HG03565 (cell line): ENCODE data around the gene JOSD2.

ENCODE experiments used
- ATAC-seq: cut with Tn5 transposase; IDR thresholded peaks from one replicate; pipeline ENCODE4 v1.9.1; 2021; ENCODE audit warnings: mild to moderate bottlenecking, moderate library complexity; ENCODE audit not compliant: unreplicated experiment

The JOSD2 gene, protein sequence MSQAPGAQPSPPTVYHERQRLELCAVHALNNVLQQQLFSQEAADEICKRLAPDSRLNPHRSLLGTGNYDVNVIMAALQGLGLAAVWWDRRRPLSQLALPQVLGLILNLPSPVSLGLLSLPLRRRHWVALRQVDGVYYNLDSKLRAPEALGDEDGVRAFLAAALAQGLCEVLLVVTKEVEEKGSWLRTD

DNA sequence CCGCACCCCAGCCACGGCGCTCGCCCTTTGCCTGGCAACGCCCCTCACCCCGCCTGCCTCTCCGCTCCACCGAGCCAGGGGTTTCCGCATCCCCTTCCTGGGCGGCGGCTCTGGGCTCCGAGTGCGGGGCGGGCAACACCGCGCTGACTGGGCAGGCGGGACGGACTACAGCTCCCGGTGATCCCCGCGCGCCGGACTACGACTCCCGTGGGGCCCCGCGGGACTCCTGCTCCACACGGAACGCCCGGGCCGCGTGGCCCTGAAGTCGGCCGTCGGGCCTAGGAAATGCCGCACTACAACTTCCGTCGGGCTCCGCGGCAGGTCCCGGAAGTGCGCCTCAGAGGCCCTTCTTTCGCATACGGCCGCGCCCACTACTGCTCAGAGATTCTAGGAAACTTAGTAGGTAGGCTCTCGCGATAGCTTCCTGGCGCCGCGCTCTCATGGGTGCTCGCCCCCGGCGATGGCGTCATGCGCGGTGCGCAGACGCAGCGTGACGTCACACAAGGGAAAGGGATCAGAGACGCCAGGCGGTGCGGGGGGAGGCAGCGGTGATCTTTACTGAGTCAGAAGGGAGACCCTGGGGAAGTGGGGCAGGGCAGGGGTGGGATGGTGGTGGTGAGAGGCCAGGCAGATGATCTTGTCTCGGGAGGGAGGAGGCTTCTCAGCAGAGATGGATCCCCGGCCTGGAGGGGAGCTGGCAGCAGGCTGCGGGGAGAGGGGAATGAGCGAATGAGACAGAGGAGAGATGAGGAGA is at the start of gene JOSD2:
Gene JOSD2, minus strand, starts transcription at position 123 of the 754 bp plus-strand sequence. CDS start 760 bp downstream, outside the sequence.
- peak; percentile 78 for ATAC-seq

DNA sequence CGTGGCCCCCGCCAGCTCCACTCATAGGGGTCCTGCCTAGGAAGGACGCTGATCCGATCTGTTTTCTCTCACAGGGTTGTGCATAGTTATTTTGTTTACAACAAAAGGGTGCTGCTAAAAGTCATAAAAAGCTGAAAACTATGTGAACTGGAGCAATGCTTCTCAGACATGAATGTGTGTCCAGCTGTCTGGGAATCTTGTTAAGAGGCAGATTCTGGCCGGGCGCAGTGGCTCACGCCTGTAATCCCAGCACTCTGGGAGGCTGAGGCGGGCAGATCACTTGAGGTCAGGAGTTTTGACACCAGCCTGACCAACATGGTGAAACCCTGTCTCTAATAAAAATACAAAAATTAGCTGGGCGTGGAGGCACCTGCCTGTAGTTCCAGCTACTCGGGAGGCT is 48.6 kb upstream of the JOSD2 start:
- ATAC-seq = no peak

DNA sequence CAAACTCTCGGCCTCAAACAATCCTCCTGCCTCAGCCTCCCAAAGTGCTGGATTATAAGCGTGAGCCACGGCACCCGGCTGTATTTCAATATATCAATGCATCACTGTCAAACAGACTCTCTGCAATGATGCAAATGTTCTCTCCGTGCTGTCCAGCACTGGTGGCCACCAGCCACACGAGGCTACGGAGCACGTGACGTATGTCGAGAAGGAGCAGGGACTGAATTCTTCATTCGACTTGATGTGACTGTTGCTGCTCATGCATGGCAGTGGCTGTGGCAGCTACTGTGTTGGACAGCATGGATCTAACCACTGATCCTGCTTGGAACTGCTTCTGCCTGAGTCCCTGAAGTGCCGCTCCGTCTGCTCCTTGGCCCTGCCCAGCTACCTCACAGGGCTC is 47.5 kb upstream of the JOSD2 start:
- ATAC-seq = no peak

DNA sequence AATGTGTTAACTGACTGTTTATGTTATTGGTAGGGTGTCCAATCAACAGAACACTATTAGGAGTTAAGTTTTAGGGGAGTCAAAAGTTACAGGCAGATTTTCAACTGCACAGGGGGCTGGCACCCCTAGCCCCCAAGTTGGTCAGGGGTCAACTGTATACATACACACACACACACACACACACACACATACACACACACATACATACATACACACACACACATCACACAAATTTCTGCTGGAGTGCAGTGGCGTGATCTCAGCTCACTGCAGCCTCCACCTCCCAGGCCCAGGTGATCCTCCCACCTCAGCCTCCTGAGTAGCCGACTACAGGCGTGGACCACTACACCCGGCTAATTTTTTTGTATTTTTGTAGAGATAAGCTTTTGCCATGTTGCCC is 47.0 kb upstream of the JOSD2 start:
- no peak for ATAC-seq

DNA sequence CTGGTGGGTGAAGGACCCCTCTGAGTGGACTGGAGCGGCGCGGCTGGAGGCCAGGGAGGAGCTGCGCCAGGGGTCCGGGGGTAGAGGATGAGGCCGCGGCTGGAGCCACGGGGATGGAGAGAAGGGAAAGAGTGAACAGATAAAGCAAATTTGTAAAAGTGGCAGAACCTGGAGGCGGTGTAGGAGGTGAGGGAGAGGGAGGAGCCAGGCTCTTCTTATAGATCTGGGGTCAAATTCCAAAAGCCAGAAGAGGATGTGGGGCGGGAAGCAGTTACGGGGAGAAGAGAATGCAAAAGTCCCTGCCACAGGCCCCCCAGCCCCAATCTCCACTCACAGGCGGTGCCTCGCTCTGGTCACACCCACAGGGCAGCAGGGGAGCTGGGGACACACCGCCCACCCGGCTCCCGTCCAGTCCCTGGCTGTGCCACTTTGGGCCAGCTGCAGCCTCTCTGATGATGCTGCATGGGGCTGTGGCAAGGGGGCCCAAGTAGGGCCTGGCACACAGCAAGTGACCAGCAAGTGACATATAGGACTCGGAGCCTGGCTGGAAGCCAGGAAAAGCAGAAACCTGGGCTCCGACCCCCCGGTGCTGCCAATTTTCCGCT is 46.1 kb upstream of the JOSD2 start:
- no peak for ATAC-seq

DNA sequence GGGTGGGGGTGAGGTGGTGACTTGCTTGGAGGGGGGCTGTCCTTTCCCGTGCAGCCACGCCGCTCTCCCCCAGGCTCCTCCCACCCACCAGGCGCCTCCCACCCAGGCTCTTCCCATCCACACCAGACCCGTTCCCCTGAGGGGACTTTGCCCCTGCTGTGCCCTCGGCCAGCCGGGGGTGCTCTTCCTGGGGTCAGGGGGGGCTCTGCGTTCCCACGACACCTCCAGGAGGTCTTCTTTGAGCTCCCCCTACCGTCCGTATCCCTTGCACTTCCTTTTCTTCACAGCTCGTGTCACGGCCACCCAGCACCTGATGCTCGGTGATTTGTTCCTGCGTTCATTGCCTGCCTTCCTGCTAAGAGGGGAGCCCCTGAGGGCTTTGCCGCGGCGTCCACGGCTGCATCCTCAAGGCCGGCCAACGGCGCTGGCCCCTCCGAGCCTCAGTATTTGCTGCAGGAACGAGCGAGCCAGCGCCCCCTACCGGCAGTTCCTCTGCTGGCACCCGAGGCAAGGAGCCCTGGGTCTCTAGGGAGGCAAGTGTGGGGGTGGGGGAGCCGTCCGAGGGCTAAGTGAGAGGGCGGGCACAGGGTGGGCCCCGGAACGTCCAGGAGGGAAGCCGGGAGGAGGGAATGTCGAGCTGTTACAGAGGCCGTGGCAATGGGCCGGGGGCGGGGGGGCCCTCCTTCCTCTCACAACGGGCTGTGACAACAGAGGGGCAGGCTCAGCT is 45.5 kb upstream of the JOSD2 start:
- no peak for ATAC-seq

DNA sequence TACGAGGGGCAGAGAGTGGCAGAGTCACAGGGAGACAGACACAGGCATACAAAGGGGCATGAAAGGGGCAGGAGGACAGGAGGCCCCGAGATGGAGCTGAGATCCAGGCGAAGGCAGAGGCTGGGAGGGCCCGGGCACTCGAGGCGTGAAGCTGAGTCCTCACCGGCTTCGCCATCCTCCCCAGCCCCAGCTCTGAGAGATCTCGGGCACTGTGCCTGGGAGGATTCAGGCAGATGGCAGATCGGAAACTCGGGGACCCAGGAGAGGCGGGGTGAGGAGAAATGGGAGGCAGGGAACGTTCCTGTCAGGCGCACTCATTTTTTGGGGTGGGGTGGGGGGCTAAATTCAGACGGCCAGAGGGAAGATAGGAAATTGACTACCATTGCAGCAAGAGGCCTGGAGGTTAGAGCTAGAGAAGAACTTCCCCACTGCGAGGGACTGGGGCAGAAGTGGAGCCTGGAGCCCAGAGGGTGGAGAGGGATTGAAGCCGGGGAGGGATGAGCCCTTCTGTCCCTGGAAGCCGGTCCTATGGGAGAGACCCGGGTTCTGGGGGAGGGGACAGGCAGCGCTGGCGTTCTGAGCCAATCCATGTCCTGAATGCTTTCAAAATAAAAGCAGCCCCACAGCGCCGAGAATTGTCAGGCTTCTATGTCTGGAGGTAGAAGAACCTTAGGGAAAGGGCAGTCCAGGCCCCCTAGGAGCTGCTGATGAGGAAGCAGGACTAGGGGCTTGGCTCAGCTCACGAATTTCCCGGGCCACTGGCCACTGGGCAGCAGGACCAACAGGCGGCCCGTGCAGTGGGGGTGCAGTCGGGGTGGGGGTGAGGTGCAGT is 44.7 kb upstream of the JOSD2 start:
- no peak for ATAC-seq

DNA sequence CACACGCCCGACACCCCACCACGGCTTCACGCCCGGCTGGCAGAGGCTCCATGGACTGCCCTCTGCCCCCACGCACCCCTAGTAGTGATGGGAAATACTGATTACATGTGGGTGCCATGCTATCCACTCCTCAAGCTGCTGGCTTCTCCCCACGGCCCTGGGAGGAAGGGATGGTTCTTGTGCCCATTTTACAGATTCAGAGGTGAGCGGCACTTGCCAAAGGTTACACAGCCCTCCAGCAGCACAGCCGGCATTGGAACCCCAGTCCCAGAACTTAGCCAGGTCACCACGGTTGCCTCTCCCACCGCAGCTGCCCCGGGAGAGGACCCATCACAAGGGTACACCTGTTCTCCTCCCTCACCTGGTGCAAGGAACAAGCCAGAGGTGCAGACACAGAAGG is 44.0 kb upstream of the JOSD2 start:
- ATAC-seq = no peak

DNA sequence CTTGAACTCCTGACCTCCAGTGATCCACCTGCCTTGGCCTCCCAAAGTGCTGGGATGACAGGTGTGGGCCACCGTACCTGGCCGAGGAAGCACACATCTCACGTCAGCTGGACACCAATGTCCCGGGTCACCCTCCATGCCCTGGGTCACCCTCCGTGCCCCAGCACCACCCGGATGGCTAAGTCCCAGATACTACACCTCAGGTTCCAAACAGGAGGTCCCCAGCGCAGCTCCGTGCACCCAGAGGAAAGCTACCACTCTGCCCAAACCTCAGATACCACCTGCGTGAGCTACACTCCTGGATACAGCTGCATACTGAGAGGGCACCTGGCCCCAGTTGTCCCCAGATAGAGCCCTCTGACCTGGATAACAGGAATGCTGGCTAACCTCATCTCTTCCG is 43.2 kb upstream of the JOSD2 start:
- no peak for ATAC-seq

DNA sequence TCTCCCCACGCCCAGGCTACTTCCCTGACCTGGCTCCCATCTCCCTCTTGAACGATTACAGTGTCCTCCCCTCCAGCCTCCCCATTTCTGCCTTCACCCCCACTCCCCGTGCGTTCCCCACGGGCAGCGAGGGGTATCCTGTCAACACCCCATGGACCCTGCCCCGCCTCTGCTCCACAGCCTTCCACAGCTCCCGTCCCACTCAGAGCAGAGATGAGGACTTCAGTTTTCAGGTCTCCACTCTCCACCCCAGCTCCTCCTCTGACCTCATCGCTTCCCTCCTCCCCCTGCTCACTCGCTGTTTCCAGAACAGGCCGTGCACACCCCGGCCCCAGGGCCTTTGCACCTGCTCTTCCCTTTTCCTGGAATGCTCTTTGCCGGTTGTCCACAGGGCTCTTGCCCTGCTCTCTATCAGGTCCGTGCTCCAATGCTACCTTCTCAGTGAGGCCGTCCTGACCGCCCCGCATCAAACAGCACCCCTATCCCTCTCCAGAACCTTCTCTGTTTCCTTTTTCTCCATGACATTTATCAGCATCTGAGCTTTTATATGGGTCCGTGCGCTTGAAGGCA is 42.2 kb upstream of the JOSD2 start:
- ATAC-seq = no peak

DNA sequence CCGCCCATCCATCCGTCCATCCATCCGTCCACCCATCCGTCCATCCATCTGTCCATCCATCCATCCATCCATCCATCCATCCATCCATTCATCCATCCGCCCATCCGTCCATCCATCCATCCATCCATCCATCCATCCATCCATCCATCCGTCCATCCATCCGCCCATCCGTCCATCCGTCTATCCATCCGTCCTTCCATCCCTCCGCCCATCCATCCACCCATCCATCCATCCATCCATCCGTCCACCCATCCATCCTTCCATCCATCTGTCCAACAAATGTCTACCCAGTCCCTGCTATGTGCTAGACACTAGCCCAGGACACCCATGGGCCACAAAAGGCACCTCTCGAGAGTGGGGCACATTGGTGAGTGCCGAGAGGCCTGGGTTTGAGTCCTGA is 41.5 kb upstream of the JOSD2 start:
- no peak for ATAC-seq

DNA sequence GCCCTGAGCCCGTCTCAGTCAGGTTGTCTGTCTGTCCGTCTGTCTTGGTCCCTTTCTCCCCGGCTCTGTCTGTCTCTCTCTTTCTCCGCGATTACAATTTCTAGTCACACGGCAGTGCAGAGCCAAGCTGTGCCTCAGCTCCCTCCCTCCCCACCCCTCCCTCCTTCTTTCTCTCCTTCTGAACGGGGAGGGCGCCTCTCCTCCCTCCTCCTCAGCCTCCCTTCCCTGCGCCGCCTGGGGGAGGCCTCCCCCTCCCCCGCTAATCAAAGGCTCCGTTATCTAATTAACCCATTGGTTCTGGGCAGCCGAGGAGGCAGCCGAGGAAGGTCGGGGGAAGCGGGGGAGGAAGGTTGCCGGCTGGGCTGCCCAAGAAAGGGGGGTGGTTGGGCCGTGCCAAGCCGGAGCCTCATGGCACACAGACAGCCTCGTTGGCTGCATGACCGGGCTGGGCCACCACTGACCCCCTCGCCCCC is 40.8 kb upstream of the JOSD2 start:
- no peak for ATAC-seq

DNA sequence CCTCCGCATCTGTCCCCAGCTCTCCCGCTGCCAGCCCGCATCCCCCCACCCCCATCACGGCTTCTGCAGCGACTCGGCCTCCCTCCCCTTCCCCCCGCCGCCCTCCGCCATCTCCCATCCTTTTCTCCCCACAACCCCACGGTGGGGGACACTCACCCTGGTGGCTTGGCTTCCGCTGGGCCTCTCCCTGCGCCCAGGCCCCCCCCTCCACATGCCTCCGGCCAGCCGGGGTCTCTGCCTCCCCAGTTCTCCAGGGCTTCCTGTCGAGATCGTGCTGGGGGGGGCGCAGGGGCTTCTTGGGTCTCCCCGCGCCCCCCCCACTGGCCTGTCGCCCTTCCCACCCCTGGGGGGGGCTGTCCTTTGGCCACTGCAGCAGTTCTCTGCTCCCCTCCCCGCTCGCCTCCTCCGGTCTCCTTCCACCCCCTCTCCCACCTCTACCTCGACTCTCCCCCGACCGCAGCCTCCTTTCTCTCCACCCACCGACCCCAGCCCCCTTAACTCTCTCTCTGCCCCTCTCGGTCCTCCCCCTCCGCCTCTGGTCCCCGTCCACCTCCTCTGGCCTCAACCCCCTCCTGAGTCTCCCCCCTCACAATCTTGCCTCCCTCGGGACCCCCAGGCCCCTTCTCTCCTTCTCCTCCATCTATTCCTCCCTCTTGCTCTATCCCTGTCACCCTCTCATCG is 40.2 kb upstream of the JOSD2 start:
- ATAC-seq = no peak

DNA sequence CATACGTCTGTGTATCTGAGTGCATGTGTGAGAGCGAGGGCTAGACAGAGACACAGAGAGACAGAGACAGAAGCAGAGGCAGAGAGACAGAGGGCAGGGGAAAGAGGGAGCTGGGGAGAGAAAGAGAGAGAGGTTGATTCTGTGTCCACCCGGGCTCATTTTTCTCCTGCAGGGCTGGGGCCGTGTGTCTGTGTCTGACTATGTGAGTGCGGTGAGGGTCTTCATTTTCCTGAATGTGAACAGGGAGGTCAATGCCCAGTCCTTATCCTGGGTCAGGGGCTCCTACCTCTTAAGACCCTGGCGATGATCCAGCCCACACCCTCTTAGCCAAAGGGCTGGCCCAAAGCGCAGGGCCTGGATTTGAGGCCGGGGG is 39.6 kb upstream of the JOSD2 start:
- no peak for ATAC-seq

DNA sequence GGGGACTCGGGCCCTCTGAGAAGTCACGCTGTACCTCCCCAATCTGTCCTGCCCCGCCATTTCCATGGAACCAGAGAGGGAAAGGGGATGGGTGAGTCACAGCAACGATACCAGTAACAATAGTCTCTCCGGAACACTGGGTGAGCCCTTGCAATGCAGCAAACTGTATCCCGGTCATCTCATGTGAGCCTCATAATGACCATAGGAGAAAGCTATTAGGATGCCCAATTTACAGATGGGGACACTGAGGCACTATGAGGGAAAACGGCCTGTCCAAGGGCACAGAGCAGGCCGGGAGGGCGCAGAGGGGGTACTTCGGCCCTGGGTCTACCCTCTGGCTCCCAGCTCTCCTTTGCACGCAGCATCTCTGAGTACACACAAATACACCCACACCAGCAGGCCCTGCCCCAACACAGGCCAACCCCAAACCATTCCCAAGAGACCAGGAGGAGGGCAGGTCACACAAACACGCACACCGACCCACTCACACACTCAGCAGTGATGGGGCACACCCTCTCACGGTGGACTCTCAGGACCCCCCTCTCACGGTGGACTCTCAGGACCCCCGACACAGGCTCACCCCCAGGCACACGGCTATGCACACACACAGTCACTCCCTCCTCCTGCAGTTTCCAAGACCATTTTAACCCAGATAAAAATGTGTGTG is 39.1 kb upstream of the JOSD2 start:
- no peak for ATAC-seq

DNA sequence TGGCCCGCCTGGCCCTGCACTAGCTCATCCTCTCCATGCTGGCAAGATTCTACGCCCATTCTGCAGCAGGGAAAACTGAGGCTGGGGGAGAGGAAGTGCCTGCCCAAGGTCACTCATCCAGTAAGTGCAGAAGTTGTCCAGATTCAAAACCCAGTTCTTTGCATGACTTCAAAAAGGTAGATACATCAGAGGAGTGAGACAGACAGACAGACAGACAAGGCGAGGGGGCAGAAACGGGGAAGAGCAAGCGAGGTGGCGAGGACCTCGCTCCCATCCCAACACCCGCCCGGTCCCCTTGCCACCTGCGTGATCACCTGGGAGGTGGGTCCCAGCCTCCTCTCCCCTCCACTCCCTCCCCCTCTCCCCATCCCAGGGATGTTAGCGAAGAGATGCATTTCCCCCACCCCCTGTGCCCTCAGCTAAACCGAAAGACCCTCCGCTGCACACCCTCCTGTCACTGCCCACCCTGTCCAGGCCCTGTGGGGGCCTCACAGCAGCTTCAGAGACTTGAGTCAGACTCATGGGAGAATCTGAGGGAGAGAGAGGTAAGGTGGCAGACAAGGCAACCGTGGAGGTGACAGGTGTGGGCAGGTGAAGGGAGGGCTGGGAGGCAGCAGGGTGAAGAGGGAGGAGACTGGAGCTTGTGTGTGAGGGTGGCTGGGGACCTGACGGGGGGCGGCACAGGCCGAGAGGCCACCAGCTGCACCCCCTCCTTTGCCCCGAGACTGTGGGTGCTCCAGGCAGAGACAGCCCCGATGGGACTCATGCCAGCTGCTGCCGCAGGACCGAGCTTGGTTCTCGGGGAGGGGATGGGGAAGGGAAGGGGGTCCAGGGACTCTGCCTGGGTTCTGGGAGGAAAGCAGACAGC is 38.3 kb upstream of the JOSD2 start:
- ATAC-seq = no peak

DNA sequence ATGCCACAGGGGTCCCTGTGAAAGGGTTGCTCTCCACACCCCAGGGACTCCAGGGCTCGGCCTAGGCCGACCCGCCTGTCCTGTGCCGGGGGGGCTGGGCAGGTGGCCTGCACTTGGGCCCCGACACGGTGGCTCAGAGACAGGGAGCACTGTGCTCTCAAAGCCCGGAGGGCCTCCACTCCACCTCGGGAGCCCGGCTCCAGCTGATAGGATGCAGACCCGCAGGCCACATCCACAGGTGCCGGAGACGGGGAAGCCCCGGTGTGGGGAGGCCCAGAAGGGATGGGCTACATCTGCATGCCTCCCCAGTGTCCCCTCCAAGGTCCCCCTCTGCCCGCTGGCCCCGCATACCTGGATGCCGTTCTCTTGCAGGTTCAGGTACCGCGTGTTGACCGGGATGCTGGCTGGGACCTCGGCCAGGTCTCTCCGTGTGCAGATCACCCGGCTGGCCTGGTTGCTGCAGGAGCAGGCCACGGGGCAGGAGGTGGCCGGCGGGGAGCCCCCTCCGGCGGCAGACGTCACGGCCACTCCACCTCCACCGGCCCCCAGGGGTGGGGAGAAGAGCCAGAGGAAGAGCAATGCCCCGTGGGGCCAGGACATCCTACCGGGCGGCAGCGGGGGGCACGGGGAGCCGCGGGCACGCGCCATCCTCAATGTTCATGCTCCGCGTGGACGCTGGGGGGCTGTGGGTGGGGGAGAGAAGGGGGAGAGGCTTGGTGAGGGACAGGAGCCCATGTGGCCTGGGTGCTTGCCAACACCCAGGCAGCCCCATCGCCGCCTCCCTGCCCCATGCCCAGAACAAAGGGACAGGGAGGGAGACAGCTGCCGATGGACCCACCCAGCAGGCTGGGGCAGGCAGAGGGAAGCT is 37.4 kb upstream of the JOSD2 start:
- ATAC-seq = no peak
